HG03097 (cell line): ENCODE measurements around the gene SRSF2.
"Not testable (repeated sequence)": the region's sequence is repeated elsewhere in the genome, so short reads cannot be mapped to it uniquely, and the experiment has no call there.

Source experiments
- ATAC-seq: cut with Tn5 transposase; IDR thresholded peaks from one replicate; pipeline ENCODE4 v1.9.1; 2021; ENCODE audit not compliant: unreplicated experiment, low FRiP score

The SRSF2 gene

GRCh38 chr17:76702941-76703637, 34.0 kb downstream of the SRSF2 start:
- no peak for ATAC-seq

- no peak for ATAC-seq
These were observed 35.1 kb downstream of the SRSF2 start for GRCh38 chr17:76702076-76702475.

- ATAC-seq, result no peak
These were observed 35.6 kb downstream of the SRSF2 start for GRCh38 chr17:76701471-76701967.

- no peak for ATAC-seq
These were observed 36.3 kb downstream of the SRSF2 start for GRCh38 chr17:76700617-76701470.

GRCh38 chr17:76700270-76700616, 36.9 kb downstream of the SRSF2 start:
- no peak for ATAC-seq

GRCh38 chr17:76698466-76698977, 38.6 kb downstream of the SRSF2 start:
- not testable (repeated sequence) for ATAC-seq

- ATAC-seq, result no peak
These were observed 39.2 kb downstream of the SRSF2 start for GRCh38 chr17:76697702-76698465.

GRCh38 chr17:76696763-76697701, 40.1 kb downstream of the SRSF2 start:
- ATAC-seq, result peak; percentile 68

GRCh38 chr17:76695059-76695831, 41.9 kb downstream of the SRSF2 start:
- no peak for ATAC-seq

GRCh38 chr17:76691379-76692191, 45.5 kb downstream of the SRSF2 start:
- no peak for ATAC-seq

GRCh38 chr17:76690596-76691280, 46.4 kb downstream of the SRSF2 start:
- no peak for ATAC-seq

- ATAC-seq, result no peak
These were observed 47.3 kb downstream of the SRSF2 start for GRCh38 chr17:76689859-76690258.

- ATAC-seq, result no peak
These were observed 48.9 kb downstream of the SRSF2 start for GRCh38 chr17:76688165-76688622.

- ATAC-seq, result no peak
These were observed 49.6 kb downstream of the SRSF2 start for GRCh38 chr17:76687298-76688164.

GRCh38 chr17:76686538-76687297, 50.4 kb downstream of the SRSF2 start:
- ATAC-seq, result no peak

- no peak for ATAC-seq
These were observed 51.3 kb downstream of the SRSF2 start for GRCh38 chr17:76685846-76686245.
